GM19193 (cell line): Measurements from ENCODE around the gene CLPTM1.

ENCODE experiments used
- POLR2A ChIP-seq: IDR thresholded peaks from 4 replicates; pipeline ENCODE4 v1.6.1; 2011; ENCODE audit not compliant: insufficient read depth, insufficient read length; ENCODE audit errors: extremely low read depth

Gene CLPTM1

GRCh38 chr19:44939668-44940067 is 15.5 kb upstream of the CLPTM1 start:
- TF ChIP-seq POLR2A = no peak

GRCh38 chr19:44942067-44942571 is 13.1 kb upstream of the CLPTM1 start, which contains the start of gene APOC4:
APOC4 (plus strand) TSS chr19:44942237; CDS start chr19:44942278, 41 bp downstream.
- no peak for TF ChIP-seq POLR2A

- TF ChIP-seq POLR2A = peak; percentile 32
Measured at GRCh38 chr19:44943801-44944249, 11.4 kb upstream of the CLPTM1 start.

- TF ChIP-seq POLR2A = no peak
Measured at GRCh38 chr19:44947041-44947581, 8.1 kb upstream of the CLPTM1 start.

- no peak for TF ChIP-seq POLR2A
Measured at GRCh38 chr19:44948237-44948636, 6.9 kb upstream of the CLPTM1 start.

- no peak for TF ChIP-seq POLR2A
Measured at GRCh38 chr19:44948763-44949374, 6.3 kb upstream of the CLPTM1 start.

- TF ChIP-seq POLR2A = no peak
Measured at GRCh38 chr19:44949550-44949949, 5.6 kb upstream of the CLPTM1 start.

- no peak for TF ChIP-seq POLR2A
Measured at GRCh38 chr19:44951179-44952159, 3.7 kb upstream of the CLPTM1 start.

GRCh38 chr19:44954278-44954648 is 917 bp upstream of the CLPTM1 start:
- no peak for TF ChIP-seq POLR2A

GRCh38 chr19:44955505-44956439 is 592 bp downstream of the CLPTM1 start:
- no peak for TF ChIP-seq POLR2A

- no peak for TF ChIP-seq POLR2A
Measured at GRCh38 chr19:44957526-44957925, 2.3 kb downstream of the CLPTM1 start.

- no peak for TF ChIP-seq POLR2A
Measured at GRCh38 chr19:44958090-44958489, 2.9 kb downstream of the CLPTM1 start.

- no peak for TF ChIP-seq POLR2A
Measured at GRCh38 chr19:44959691-44960090, 4.5 kb downstream of the CLPTM1 start.
